ENCODE data around the gene PTBP2.

PTBP2 gene

GRCh38 chr1:96837057-96837780, 115.6 kb downstream of the PTBP2 start:
- Histone ChIP-seq H3K79me2 (ENCODE audit: insufficient read depth, low read length) (no peaks in the 10 kb centered on the region), H3F3A (ENCODE audit: insufficient read depth) (no peaks in the 10 kb centered on the region), H2AFZ (ENCODE audit: low read depth, low read length, severe bottlenecking) (no peak overlapping the region)

GRCh38 chr1:96837781-96838216, 116.2 kb downstream of the PTBP2 start:
- H3K9me3 ChIP-seq (ENCODE audit: insufficient read depth, low read length): no peaks in the 10 kb centered on the region
- no peaks in the 10 kb centered on the region for H3K36me3 ChIP-seq (ENCODE audit: low read length)
- H3F3A ChIP-seq (ENCODE audit: insufficient read depth): no peaks in the 10 kb centered on the region
- H4K20me1 ChIP-seq (ENCODE audit: low read depth, low read length): no peaks in the 10 kb centered on the region
- no peak overlapping the region for H2AFZ ChIP-seq (ENCODE audit: low read depth, low read length, severe bottlenecking)
- TF ChIP-seq EZH2phosphoT487 (conservative IDR thresholded peaks at IDR 0.05; ENCODE audit: low read length) (no peak), CTCF (IDR thresholded peaks at IDR 0.05; ENCODE audit: insufficient read depth, low read length, poor library complexity, severe bottlenecking) (no peak)
- no peak overlapping the region for H3K4me3 ChIP-seq (ENCODE audit: insufficient read depth, low read length, poor library complexity, severe bottlenecking)
- H3K79me2 ChIP-seq (ENCODE audit: insufficient read depth, low read length): no peaks in the 10 kb centered on the region
- no peak overlapping the region for H3K9ac ChIP-seq (ENCODE audit: low read length)
- H3K27me3 ChIP-seq (ENCODE audit: low read length): no peaks in the 10 kb centered on the region
- H3K4me2 ChIP-seq (ENCODE audit: low read depth, low read length, poor library complexity, severe bottlenecking): no peak overlapping the region
- no peak overlapping the region for H3K27ac ChIP-seq (ENCODE audit: low read depth, low read length)
- H3K9me2 ChIP-seq (replicated peaks; ENCODE audit: insufficient read depth, low read length): no peaks in the 10 kb centered on the region

More at GRCh38 chr1:96837057-96837780, 115.6 kb downstream of the PTBP2 start:
- no peak overlapping the region for H3K27ac ChIP-seq (ENCODE audit: low read depth, low read length)
- H3K4me2 ChIP-seq (ENCODE audit: low read depth, low read length, poor library complexity, severe bottlenecking): no peak overlapping the region
- H3K9ac ChIP-seq (ENCODE audit: low read length): no peak overlapping the region
- H3K27me3 ChIP-seq (ENCODE audit: low read length): no peaks in the 10 kb centered on the region
- no peaks in the 10 kb centered on the region for H3K36me3 ChIP-seq (ENCODE audit: low read length)
- H3K4me3 ChIP-seq (ENCODE audit: insufficient read depth, low read length, poor library complexity, severe bottlenecking): no peak overlapping the region
- TF ChIP-seq CTCF (IDR thresholded peaks at IDR 0.05; ENCODE audit: insufficient read depth, low read length, poor library complexity, severe bottlenecking) (no peak), EZH2phosphoT487 (conservative IDR thresholded peaks at IDR 0.05; ENCODE audit: low read length) (no peak)
- no peaks in the 10 kb centered on the region for H3K9me3 ChIP-seq (ENCODE audit: insufficient read depth, low read length)
- no peaks in the 10 kb centered on the region for H4K20me1 ChIP-seq (ENCODE audit: low read depth, low read length)
- no peaks in the 10 kb centered on the region for H3K9me2 ChIP-seq (replicated peaks; ENCODE audit: insufficient read depth, low read length)

GRCh38 chr1:96840396-96840795, 118.8 kb downstream of the PTBP2 start:
- no peaks in the 10 kb centered on the region for H3K79me2 ChIP-seq (ENCODE audit: insufficient read depth, low read length)
- no peak overlapping the region for H3K27ac ChIP-seq (ENCODE audit: low read depth, low read length)
- no peak overlapping the region for H2AFZ ChIP-seq (ENCODE audit: low read depth, low read length, severe bottlenecking)
- H3F3A ChIP-seq (ENCODE audit: insufficient read depth): no peaks in the 10 kb centered on the region
- H3K4me2 ChIP-seq (ENCODE audit: low read depth, low read length, poor library complexity, severe bottlenecking): no peak overlapping the region
- no peaks in the 10 kb centered on the region for H4K20me1 ChIP-seq (ENCODE audit: low read depth, low read length)
- H3K9me2 ChIP-seq (replicated peaks; ENCODE audit: insufficient read depth, low read length): no peaks in the 10 kb centered on the region
- TF ChIP-seq EZH2phosphoT487 (conservative IDR thresholded peaks at IDR 0.05; ENCODE audit: low read length): no peak
- H3K4me3 ChIP-seq (ENCODE audit: insufficient read depth, low read length, poor library complexity, severe bottlenecking): no peak overlapping the region
- no peaks in the 10 kb centered on the region for H3K36me3 ChIP-seq (ENCODE audit: low read length)
- H3K9ac ChIP-seq (ENCODE audit: low read length): no peak overlapping the region
- no peaks in the 10 kb centered on the region for H3K9me3 ChIP-seq (ENCODE audit: insufficient read depth, low read length)
- no peaks in the 10 kb centered on the region for H3K27me3 ChIP-seq (ENCODE audit: low read length)

GRCh38 chr1:96842215-96842614, 120.6 kb downstream of the PTBP2 start:
- Histone ChIP-seq H3K27ac (ENCODE audit: low read depth, low read length) (no peak overlapping the region), H3K27me3 (ENCODE audit: low read length) (no peaks in the 10 kb centered on the region), H3K79me2 (ENCODE audit: insufficient read depth, low read length) (no peaks in the 10 kb centered on the region), H3K4me2 (ENCODE audit: low read depth, low read length, poor library complexity, severe bottlenecking) (no peak overlapping the region), H3K9me2 (replicated peaks; ENCODE audit: insufficient read depth, low read length) (no peaks in the 10 kb centered on the region), H3K36me3 (ENCODE audit: low read length) (no peaks in the 10 kb centered on the region), H4K20me1 (ENCODE audit: low read depth, low read length) (no peaks in the 10 kb centered on the region), H3F3A (ENCODE audit: insufficient read depth) (no peaks in the 10 kb centered on the region), H3K4me3 (ENCODE audit: insufficient read depth, low read length, poor library complexity, severe bottlenecking) (no peak overlapping the region), H3K9ac (ENCODE audit: low read length) (no peak overlapping the region), H3K9me3 (ENCODE audit: insufficient read depth, low read length) (no peaks in the 10 kb centered on the region), H2AFZ (ENCODE audit: low read depth, low read length, severe bottlenecking) (no peak overlapping the region)
- TF ChIP-seq EZH2phosphoT487 (conservative IDR thresholded peaks at IDR 0.05; ENCODE audit: low read length): no peak
- no peak for TF ChIP-seq CTCF (IDR thresholded peaks at IDR 0.05; ENCODE audit: insufficient read depth, low read length, poor library complexity, severe bottlenecking)
